Breast epithelium (tissue), 3 donors: ENCODE measurements around the gene CSMD2.

Source experiments
- POLR2A ChIP-seq: fragments of 450-650 bp; IDR thresholded peaks from one replicate; pipeline ENCODE4 v1.6.1; 2016; ENCODE audit warnings: antibody characterized with exemption, mild to moderate bottlenecking, moderate library complexity
- POLR2AphosphoS5 ChIP-seq, 3 donors: sonication (generic); formaldehyde crosslinking; IDR thresholded peaks; one replicate each; pipeline ENCODE4 v1.6.1; 2017; ENCODE audit warnings: antibody characterized with exemption in 3 of 3

GRCh38 chr1:33573661-33574060, 591.4 kb downstream of the CSMD2 start:
- TF ChIP-seq POLR2AphosphoS5 (IDR thresholded peaks at IDR 0.05): no peak
- TF ChIP-seq POLR2A: no peak
